Esophagus muscularis mucosa (tissue), 4 donors: Measurements from ENCODE around the gene ZSWIM7.

Source experiments
- CTCF ChIP-seq, 3 experiments: fragments of 200-600 bp in 2 of 3; fragments of 450-650 bp in 1 of 3; sonication (generic) in 2 of 3; IDR thresholded peaks; one replicate each; pipeline ENCODE4 v1.5.1; 2017 to 2019; ENCODE audit warnings: antibody characterized with exemption in 3 of 3, mild to moderate bottlenecking in 2 of 3, moderate library complexity in 1 of 3
- EP300 ChIP-seq: sonication (generic); formaldehyde crosslinking; IDR thresholded peaks from one replicate; pipeline ENCODE4 v1.6.1; 2017; ENCODE audit warnings: antibody characterized with exemption
- POLR2A ChIP-seq: fragments of 450-650 bp; IDR thresholded peaks from one replicate; pipeline ENCODE4 v1.6.1; 2017; ENCODE audit warnings: antibody characterized with exemption, moderate library complexity, mild to moderate bottlenecking, low read depth
- POLR2AphosphoS5 ChIP-seq, 2 donors: sonication (generic); formaldehyde crosslinking; IDR thresholded peaks; one replicate each; pipeline ENCODE4 v1.6.1; 2017; ENCODE audit warnings: antibody characterized with exemption in 2 of 2

GRCh38 chr17:15952048-15952532, 47.4 kb downstream of the ZSWIM7 start:
- no peak for TF ChIP-seq CTCF (IDR thresholded peaks at IDR 0.05)
- no peak for TF ChIP-seq POLR2A
- TF ChIP-seq POLR2AphosphoS5 (IDR thresholded peaks at IDR 0.05), result no peak
- no peak for TF ChIP-seq EP300
